HCT116 (cell line): ENCODE results near the gene NUDT22. TPM values are rescaled to one million over a fixed set of nuclear protein-coding genes. Genes with fewer than 3 reads are reported as not detected.

Experiments used
- ATAC-seq: fragments of 200-7000 bp; cut with Tn5 transposase; 2 replicates; pipeline ENCODE4 v1.9.1; 2020; ENCODE audit warnings: mild to moderate bottlenecking, moderate library complexity
- BruUV-seq: library from RNA; stranded (reverse); fragments of 400-500 nt; replicated peaks from 2 replicates; lab custom pipeline; 2021; lab: Mats Ljungman, UMichigan
- CTCF ChIA-PET: fragments of 300-600 bp; sonication (Branson Sonifier 250); formaldehyde crosslinking; loops from one replicate; lab custom pipeline; 2021; ENCODE audit warnings: antibody characterized with exemption; lab: Charles Lee
- POLR2A ChIA-PET: fragments of 300-600, 350-600 bp; sonication (Branson Sonifier 250); formaldehyde crosslinking; loops from one replicate; lab custom pipeline; 2021; ENCODE audit warnings: antibody characterized with exemption; lab: Charles Lee
- RAD21 ChIA-PET, 2 experiments: fragments of 300-600 bp; sonication (Branson Sonifier 250); formaldehyde crosslinking; loops; one replicate each; lab custom pipeline; 2023; ENCODE audit warnings: low total read pairs in 2 of 2; ENCODE audit not compliant: uncharacterized antibody in 2 of 2, unreplicated experiment in 2 of 2, low non-redundant PET in 1 of 2; lab: Charles Lee
- DNase-seq: peaks from one replicate; pipeline ENCODE4 v3.0.0-alpha.2; 2010; ENCODE audit warnings: low read depth, low spot score
- H2AFZ ChIP-seq: fragments of 200-600 bp; shearing (Covaris generic), sonication (generic); 2 replicates; pipeline ENCODE4 v1.6.1; 2017; ENCODE audit warnings: low read depth, mixed run types, mixed read lengths, antibody characterized with exemption, low read length; ENCODE audit not compliant: poor library complexity, severe bottlenecking
- H3K27ac ChIP-seq: 2 replicates; pipeline ENCODE4 v1.5.1; 2012; ENCODE audit warnings: low read depth, low read length
- H3K27me3 ChIP-seq: fragments of 200-600 bp; sonication (generic); 2 replicates; pipeline ENCODE4 v1.6.1; 2016; ENCODE audit warnings: mixed run types, low read length, mixed read lengths; ENCODE audit not compliant: insufficient read depth
- H3K36me3 ChIP-seq, 2 experiments: fragments of 200-500 bp in 1 of 2; fragments of 200-600 bp in 1 of 2; sonication (Bioruptor generic) in 1 of 2; sonication (generic) in 1 of 2; 2 replicates each; pipeline versions ENCODE4 v1.5.1 to v1.6.1; 2014 to 2016; ENCODE audit warnings: low read length in 2 of 2, inconsistent platforms in 1 of 2, mixed read lengths in 1 of 2, mixed run types in 1 of 2; ENCODE audit not compliant: insufficient read depth in 2 of 2, control insufficient read depth in 1 of 2
- H3K4me1 ChIP-seq, 2 experiments: fragments of 200-600 bp in 1 of 2; sonication (generic) in 1 of 2; 2 replicates each; pipeline versions ENCODE4 v1.5.1 to v1.6.1; 2012 to 2017; ENCODE audit warnings: low read length in 2 of 2, inconsistent platforms in 1 of 2, mild to moderate bottlenecking in 1 of 2, mixed read lengths in 1 of 2, mixed run types in 1 of 2, moderate library complexity in 1 of 2; ENCODE audit not compliant: insufficient read depth in 2 of 2, control insufficient read depth in 1 of 2
- H3K4me2 ChIP-seq: fragments of 200-600 bp; sonication (generic); 2 replicates; pipeline ENCODE4 v1.6.1; 2017; ENCODE audit warnings: mixed run types, low read length, mixed read lengths
- H3K4me3 ChIP-seq, 2 experiments: fragments of 200-600 bp in 1 of 2; sonication (generic) in 1 of 2; replicated peaks in 1 of 2; 2 replicates each; pipeline ENCODE4 v1.5.1; 2011 to 2016; ENCODE audit warnings: low read length in 2 of 2, control low read depth in 1 of 2, low read depth in 1 of 2, mild to moderate bottlenecking in 1 of 2, mixed read lengths in 1 of 2, mixed run types in 1 of 2
- H3K79me2 ChIP-seq: fragments of 200-600 bp; sonication (generic); 2 replicates; pipeline ENCODE4 v1.6.1; 2017; ENCODE audit warnings: mild to moderate bottlenecking, mixed run types, low read length, moderate library complexity, mixed read lengths; ENCODE audit not compliant: insufficient read depth
- H3K9ac ChIP-seq: fragments of 200-600 bp; sonication (generic); 2 replicates; pipeline ENCODE4 v1.6.1; 2016; ENCODE audit warnings: low read length, mixed read lengths
- H3K9me2 ChIP-seq: fragments of 200-600 bp; sonication (generic), shearing (Covaris generic); 2 replicates; pipeline ENCODE4 v1.6.1; 2017; ENCODE audit warnings: mixed run types, mild to moderate bottlenecking, moderate library complexity; ENCODE audit not compliant: insufficient read depth
- H3K9me3 ChIP-seq, 2 experiments: fragments of 200-500 bp in 1 of 2; fragments of 200-600 bp in 1 of 2; sonication (Bioruptor generic) in 1 of 2; sonication (generic) in 1 of 2; 2 replicates each; pipeline ENCODE4 v1.6.1; 2014 to 2017; ENCODE audit warnings: low read length in 2 of 2, mixed read lengths in 2 of 2, inconsistent platforms in 1 of 2, low read depth in 1 of 2, mild to moderate bottlenecking in 1 of 2, mixed run types in 1 of 2, moderate library complexity in 1 of 2; ENCODE audit not compliant: control insufficient read depth in 1 of 2, insufficient read depth in 1 of 2
- H4K20me1 ChIP-seq: fragments of 200-600 bp; sonication (generic), shearing (Covaris generic); 2 replicates; pipeline ENCODE4 v1.6.1; 2017; ENCODE audit warnings: mixed run types, mild to moderate bottlenecking, moderate library complexity; ENCODE audit not compliant: insufficient read depth
- JUND ChIP-seq: IDR thresholded peaks from 2 replicates; pipeline ENCODE4 v1.6.1; 2012
- POLR2AphosphoS5 ChIP-seq: IDR thresholded peaks from 2 replicates; pipeline ENCODE4 v1.6.1; 2011; ENCODE audit warnings: mild to moderate bottlenecking, low read depth, low read length, moderate library complexity
- REST ChIP-seq: IDR thresholded peaks from 2 replicates; pipeline ENCODE4 v1.6.1; 2012; ENCODE audit warnings: low read depth
- TCF7L2 ChIP-seq: IDR thresholded peaks from 2 replicates; pipeline ENCODE4 v1.7.0; 2011; ENCODE audit warnings: borderline replicate concordance, inconsistent platforms; ENCODE audit not compliant: insufficient read depth, insufficient read length; ENCODE audit errors: extremely low read depth
- ZFX ChIP-seq: fragments of 450-650 bp; IDR thresholded peaks from 2 replicates; pipeline ENCODE4 v1.6.1; 2017
- intact Hi-C: fragments of 100-400 bp; cut with micrococcal nuclease; formaldehyde crosslinking; loops from 2 replicates; pipeline ENCODE4 v1.10.0; 2022
- total RNA-seq: library from RNA; stranded (reverse); gene quantifications from one replicate; pipeline ENCODE4 v1.2.1, GENCODE V29; 2021; ENCODE audit not compliant: unreplicated experiment

The NUDT22 gene
- total RNA-seq, 1 experiment from 2014 or later: 70.9 TPM

- Histone ChIP-seq H3K79me2 (peaks cover 26% of the 10 kb centered on the region), H3K4me2 (no peak overlapping the region), H3K36me3 (peaks cover 8 to 19% of the 10 kb centered on the region in 2 experiments; a peak in 3 of 4 replicates), H4K20me1 (peaks cover 12% of the 10 kb centered on the region), H2AFZ (no peak overlapping the region), H3K9ac (no peak overlapping the region), H3K27ac (no peak overlapping the region), H3K9me3 (no peaks in the 10 kb centered on the region), H3K4me1 (peaks cover 21 to 41% of the 10 kb centered on the region in 2 experiments), H3K9me2 (no peaks in the 10 kb centered on the region), H3K27me3 (no peaks in the 10 kb centered on the region), H3K4me3 (no peak overlapping the region)
- TF ChIP-seq TCF7L2: no peak
- no peak for TF ChIP-seq JUND
- peak; percentile 47; the same call in 1 of the 2 replicates for TF ChIP-seq ZFX
- no peak for TF ChIP-seq POLR2AphosphoS5
- DNase-seq (no peak), ATAC-seq (no peak)
- CTCF ChIA-PET: interaction anchor here (1.0 to 2.3 kb wide), 3 partner anchors 18 to 168 kb away, joined by 3 to 15 read pairs (median 11); no protein-coding TSS in a partner anchor
- POLR2A ChIA-PET: interaction anchor here (0.6 to 1.7 kb wide), 9 partner anchors 10 to 170 kb away, joined by 3 to 12 read pairs (median 5); partner anchors contain the start of genes PRDX5 and TRMT112
- BruUV-seq: no TSS peak
- RAD21 ChIA-PET: interaction anchor here (0.8 to 1.0 kb wide), 2 partner anchors 18 to 40 kb away, joined by 3 read pairs; partner anchors contain the start of genes NUDT22 (in 1 of the 2) and TRPT1 (in 1 of the 2)
- intact Hi-C loops: loop anchor here (5.0 kb wide), 1 partner anchor 116 kb away; the partner anchor contains the start of gene CATSPERZ
Observed at GRCh38 chr11:64186492-64187165, 39.4 kb upstream of the NUDT22 start.

- intact Hi-C loops: no loop called here
- CTCF ChIA-PET: no interaction called here
- Histone ChIP-seq H3K79me2 (peaks cover 23% of the 10 kb centered on the region), H3K9ac (no peak overlapping the region), H2AFZ (no peak overlapping the region), H3K9me3 (no peaks in the 10 kb centered on the region), H3K4me3 (no peak overlapping the region), H4K20me1 (peaks cover 27% of the 10 kb centered on the region), H3K27ac (no peak overlapping the region), H3K4me1 (peaks cover 3 to 6% of the 10 kb centered on the region in 2 experiments; a peak in 2 of 4 replicates), H3K36me3 (peaks cover 50 to 68% of the 10 kb centered on the region in 2 experiments), H3K27me3 (no peaks in the 10 kb centered on the region)
- BruUV-seq: no TSS peak
- no peak for DNase-seq
- POLR2A ChIA-PET: interaction anchor here (1.0 kb wide), 1 partner anchor 8 kb away, joined by 7 read pairs; no protein-coding TSS in a partner anchor
- no peak for ATAC-seq
- RAD21 ChIA-PET: no interaction called here
- TF ChIP-seq REST: no peak
- TF ChIP-seq, all 23 proteins: peak for 0
- no peak overlapping the region for H3K4me2 ChIP-seq
- H3K9me2 ChIP-seq: no peaks in the 10 kb centered on the region
Observed at GRCh38 chr11:64192434-64192833, 33.6 kb upstream of the NUDT22 start.
